PC-3 (cell line): ENCODE measurements around the gene ASPHD2.

Experiments
- CTCF ChIP-seq: fragments of 300-600 bp; sonication (generic); conservative IDR thresholded peaks from 2 replicates; pipeline ENCODE4 v1.5.1; 2017; ENCODE audit warnings: antibody characterized with exemption, low read depth, mild to moderate bottlenecking, low read length
- EZH2 ChIP-seq: fragments of 300-600 bp; sonication (generic); IDR thresholded peaks from one replicate; pipeline ENCODE4 v1.6.1; 2017; ENCODE audit warnings: antibody characterized with exemption, mild to moderate bottlenecking, low read length; ENCODE audit not compliant: unreplicated experiment
- EZH2phosphoT487 ChIP-seq: fragments of 300-600 bp; sonication (generic); IDR thresholded peaks from 2 replicates; pipeline ENCODE4 v1.6.1; 2018; ENCODE audit warnings: mild to moderate bottlenecking, antibody characterized with exemption, low read length, borderline replicate concordance

- TF ChIP-seq CTCF (no peak), EZH2 (no peak), EZH2phosphoT487 (no peak)
Observed at GRCh38 chr22:26394777-26395176, 34.3 kb upstream of the ASPHD2 start.
